Measurements from ENCODE around the gene CCSER1.

The CCSER1 gene

GRCh38 chr4:90127223-90127705, at the start of gene CCSER1:
Gene CCSER1, plus strand, starts transcription at chr4:90127394.
- DNase-seq (ENCODE audit: low read depth): no peak

- no peak for DNase-seq (ENCODE audit: low read depth)
Measured at GRCh38 chr4:90078440-90078839, 48.8 kb upstream of the CCSER1 start.

GRCh38 chr4:90080116-90080515, 47.1 kb upstream of the CCSER1 start:
- no peak for DNase-seq (ENCODE audit: low read depth)

- no peak for DNase-seq (ENCODE audit: low read depth)
Measured at GRCh38 chr4:90081432-90082144, 45.6 kb upstream of the CCSER1 start.

GRCh38 chr4:90082449-90082848, 44.7 kb upstream of the CCSER1 start:
- DNase-seq (ENCODE audit: low read depth): no peak

GRCh38 chr4:90084277-90084966, 42.8 kb upstream of the CCSER1 start:
- DNase-seq (ENCODE audit: low read depth): no peak

- no peak for DNase-seq (ENCODE audit: low read depth)
Measured at GRCh38 chr4:90084967-90085295, 42.3 kb upstream of the CCSER1 start.

GRCh38 chr4:90093526-90093925, 33.7 kb upstream of the CCSER1 start:
- no peak for DNase-seq (ENCODE audit: low read depth)

GRCh38 chr4:90095000-90095399, 32.2 kb upstream of the CCSER1 start:
- DNase-seq (ENCODE audit: low read depth): no peak

- DNase-seq (ENCODE audit: low read depth): no peak
Measured at GRCh38 chr4:90099812-90100211, 27.4 kb upstream of the CCSER1 start.

GRCh38 chr4:90103991-90104390, 23.2 kb upstream of the CCSER1 start:
- DNase-seq (ENCODE audit: low read depth): no peak

GRCh38 chr4:90105274-90105673, 21.9 kb upstream of the CCSER1 start:
- no peak for DNase-seq (ENCODE audit: low read depth)

GRCh38 chr4:90112715-90113114, 14.5 kb upstream of the CCSER1 start:
- no peak for DNase-seq (ENCODE audit: low read depth)

- DNase-seq (ENCODE audit: low read depth): no peak
Measured at GRCh38 chr4:90113881-90114457, 13.2 kb upstream of the CCSER1 start.

GRCh38 chr4:90118527-90119195, 8.5 kb upstream of the CCSER1 start:
- DNase-seq (ENCODE audit: low read depth): no peak

- no peak for DNase-seq (ENCODE audit: low read depth)
Measured at GRCh38 chr4:90120037-90120436, 7.2 kb upstream of the CCSER1 start.

GRCh38 chr4:90120815-90121214, 6.4 kb upstream of the CCSER1 start:
- DNase-seq (ENCODE audit: low read depth): no peak

GRCh38 chr4:90121676-90122354, 5.4 kb upstream of the CCSER1 start:
- DNase-seq (ENCODE audit: low read depth): no peak

- DNase-seq (ENCODE audit: low read depth): no peak
Measured at GRCh38 chr4:90122355-90122748, 4.8 kb upstream of the CCSER1 start.

GRCh38 chr4:90124276-90124675, 2.9 kb upstream of the CCSER1 start:
- DNase-seq (ENCODE audit: low read depth): no peak

- no peak for DNase-seq (ENCODE audit: low read depth)
Measured at GRCh38 chr4:90126805-90127204, 389 bp upstream of the CCSER1 start.

GRCh38 chr4:90127706-90128345, 632 bp downstream of the CCSER1 start:
- DNase-seq (ENCODE audit: low read depth): no peak
